ENCODE results near the gene IL17RB. TPM values are rescaled to one million over a fixed set of nuclear protein-coding genes. Genes with fewer than 3 reads are reported as not detected.

The IL17RB gene
- total RNA-seq, 1 experiment from 2014 or later: 9.8 TPM

DNA sequence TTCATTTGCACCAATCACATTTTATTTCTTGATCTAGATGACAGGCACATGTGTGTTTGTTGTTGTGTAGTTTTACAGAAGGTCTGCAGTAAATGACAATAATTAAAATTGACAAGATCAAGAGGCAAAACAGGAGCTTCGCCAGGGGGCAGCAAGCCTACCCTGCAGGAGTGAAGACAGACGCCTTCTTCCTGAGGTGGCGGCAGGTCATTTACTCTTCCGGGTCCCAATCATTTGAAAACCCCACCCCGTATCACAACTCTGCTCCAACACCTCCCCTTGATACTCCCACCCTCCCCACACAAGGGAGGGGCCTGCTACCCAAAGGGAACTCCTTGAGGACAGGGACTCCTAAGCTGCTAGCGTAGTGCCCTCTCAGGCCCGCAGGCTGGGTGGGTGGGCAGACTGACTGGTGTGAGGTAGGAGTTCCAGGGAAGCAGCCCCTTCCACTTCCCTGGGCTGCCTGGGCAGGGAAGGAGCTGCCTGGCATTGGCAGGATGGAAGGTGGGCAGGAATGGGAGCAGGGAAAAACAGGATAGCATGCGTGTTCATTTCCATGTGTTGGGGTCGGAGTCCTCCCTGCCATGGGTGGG, 13.2 kb upstream of the IL17RB start:
- Histone ChIP-seq H4K20me1 (ENCODE audit: control insufficient read depth, insufficient read depth, insufficient read length) (no peaks in the 10 kb centered on the region), H3K4ac (ENCODE audit: low read depth, low read length) (no peak overlapping the region), H3K56ac (ENCODE audit: insufficient read length, low read depth, low read length) (no peak overlapping the region), H3T11ph (ENCODE audit: low read length) (no peak overlapping the region), H3K9me3 (ENCODE audit: control insufficient read depth, low read depth, low read length) (no peaks in the 10 kb centered on the region), H2BK15ac (ENCODE audit: low read depth, low read length) (no peak overlapping the region), H3K18ac (ENCODE audit: insufficient read length, low read depth, low read length) (no peak overlapping the region), H2BK12ac (ENCODE audit: insufficient read length, low read depth, low read length) (no peak overlapping the region), H3K27ac (ENCODE audit: insufficient read length, low read depth, low read length) (no peak overlapping the region), H2AFZ (ENCODE audit: low read length) (no peak overlapping the region), H3K79me2 (ENCODE audit: insufficient read depth, low read length) (no peaks in the 10 kb centered on the region), H3K4me1 (ENCODE audit: insufficient read depth, low read length) (no peaks in the 10 kb centered on the region), H2BK20ac (ENCODE audit: low read depth, low read length, poor library complexity, severe bottlenecking) (no peak overlapping the region), H3K4me2 (ENCODE audit: insufficient read depth, insufficient read length, low read length) (no peak overlapping the region), H2AK5ac (ENCODE audit: insufficient read length, low read length) (no peak overlapping the region), H4K5ac (ENCODE audit: insufficient read length, low read depth, low read length) (no peak overlapping the region), H3K23me2 (ENCODE audit: insufficient read length, low read depth, low read length, poor library complexity, severe bottlenecking) (no peaks in the 10 kb centered on the region), H3K79me1 (ENCODE audit: insufficient read depth, low read depth, low read length, poor library complexity, severe bottlenecking) (no peaks in the 10 kb centered on the region), H3K23ac (ENCODE audit: insufficient read length, low read depth, low read length) (no peak overlapping the region), H2BK5ac (ENCODE audit: insufficient read length, low read length) (no peak overlapping the region), H2BK120ac (ENCODE audit: low read depth, low read length, poor library complexity, severe bottlenecking) (no peak overlapping the region), H4K91ac (ENCODE audit: insufficient read length, low read depth, low read length) (no peak overlapping the region), H3K14ac (ENCODE audit: insufficient read depth, low read length) (no peak overlapping the region; the same call in 1 of the 2 replicates), H3K9ac (ENCODE audit: extremely low read depth, insufficient read length, low read length) (no peak overlapping the region), H3K27me3 (ENCODE audit: insufficient read depth, low read length) (no peaks in the 10 kb centered on the region), H4K8ac (replicated peaks; ENCODE audit: insufficient read length, low read depth, low read length) (no peak overlapping the region)
- Mint-ChIP-seq H3K27ac (peak overlapping the region in 1 of 3 experiments; percentile 74; a peak in 1 of 7 replicates), H3K4me1 (peaks cover 0 to 4% of the 10 kb centered on the region in 2 experiments; a peak in 1 of 4 replicates), H3K36me3 (ENCODE audit: insufficient read depth in 1 of 3, low read depth in 3 of 3) (peaks cover 0 to 13% (median 0%) of the 10 kb centered on the region in 3 experiments; a peak in 6 of 7 replicates), H3K9me3 (no peaks in the 10 kb centered on the region), H3K27me3 (ENCODE audit: low read depth) (no peaks in the 10 kb centered on the region), H3K4me3 (no peak overlapping the region)
- TF ChIP-seq, protein P1, sequence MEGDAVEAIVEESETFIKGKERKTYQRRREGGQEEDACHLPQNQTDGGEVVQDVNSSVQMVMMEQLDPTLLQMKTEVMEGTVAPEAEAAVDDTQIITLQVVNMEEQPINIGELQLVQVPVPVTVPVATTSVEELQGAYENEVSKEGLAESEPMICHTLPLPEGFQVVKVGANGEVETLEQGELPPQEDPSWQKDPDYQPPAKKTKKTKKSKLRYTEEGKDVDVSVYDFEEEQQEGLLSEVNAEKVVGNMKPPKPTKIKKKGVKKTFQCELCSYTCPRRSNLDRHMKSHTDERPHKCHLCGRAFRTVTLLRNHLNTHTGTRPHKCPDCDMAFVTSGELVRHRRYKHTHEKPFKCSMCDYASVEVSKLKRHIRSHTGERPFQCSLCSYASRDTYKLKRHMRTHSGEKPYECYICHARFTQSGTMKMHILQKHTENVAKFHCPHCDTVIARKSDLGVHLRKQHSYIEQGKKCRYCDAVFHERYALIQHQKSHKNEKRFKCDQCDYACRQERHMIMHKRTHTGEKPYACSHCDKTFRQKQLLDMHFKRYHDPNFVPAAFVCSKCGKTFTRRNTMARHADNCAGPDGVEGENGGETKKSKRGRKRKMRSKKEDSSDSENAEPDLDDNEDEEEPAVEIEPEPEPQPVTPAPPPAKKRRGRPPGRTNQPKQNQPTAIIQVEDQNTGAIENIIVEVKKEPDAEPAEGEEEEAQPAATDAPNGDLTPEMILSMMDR (conservative IDR thresholded peaks at IDR 0.05): no peak; the same call in 2 of the 3 replicates
- no peak for DNase-seq
- WGBS (ENCODE audit: extremely low coverage, insufficient read length, low lambda C conversion rate): no CpG with 5 or more reads among the region's 9 CpGs

All from H9 (cell line).